ENCODE data around the gene UST. TPM values are rescaled to one million over a fixed set of nuclear protein-coding genes. Genes with fewer than 3 reads are reported as not detected.
"Not testable (repeated sequence)": the region's sequence is repeated elsewhere in the genome, so short reads cannot be mapped to it uniquely, and the experiment has no call there.

The UST gene
- polyA plus RNA-seq, 3 donors = 9.9 to 12.9 (median 10.8) TPM

GRCh38 chr6:148850964-148851363 is 104.1 kb downstream of the UST start:
- no peak for DNase-seq (ENCODE audit: extremely low read depth in 1 of 11, low read depth in 9 of 11, low spot score in 4 of 11)

DNA sequence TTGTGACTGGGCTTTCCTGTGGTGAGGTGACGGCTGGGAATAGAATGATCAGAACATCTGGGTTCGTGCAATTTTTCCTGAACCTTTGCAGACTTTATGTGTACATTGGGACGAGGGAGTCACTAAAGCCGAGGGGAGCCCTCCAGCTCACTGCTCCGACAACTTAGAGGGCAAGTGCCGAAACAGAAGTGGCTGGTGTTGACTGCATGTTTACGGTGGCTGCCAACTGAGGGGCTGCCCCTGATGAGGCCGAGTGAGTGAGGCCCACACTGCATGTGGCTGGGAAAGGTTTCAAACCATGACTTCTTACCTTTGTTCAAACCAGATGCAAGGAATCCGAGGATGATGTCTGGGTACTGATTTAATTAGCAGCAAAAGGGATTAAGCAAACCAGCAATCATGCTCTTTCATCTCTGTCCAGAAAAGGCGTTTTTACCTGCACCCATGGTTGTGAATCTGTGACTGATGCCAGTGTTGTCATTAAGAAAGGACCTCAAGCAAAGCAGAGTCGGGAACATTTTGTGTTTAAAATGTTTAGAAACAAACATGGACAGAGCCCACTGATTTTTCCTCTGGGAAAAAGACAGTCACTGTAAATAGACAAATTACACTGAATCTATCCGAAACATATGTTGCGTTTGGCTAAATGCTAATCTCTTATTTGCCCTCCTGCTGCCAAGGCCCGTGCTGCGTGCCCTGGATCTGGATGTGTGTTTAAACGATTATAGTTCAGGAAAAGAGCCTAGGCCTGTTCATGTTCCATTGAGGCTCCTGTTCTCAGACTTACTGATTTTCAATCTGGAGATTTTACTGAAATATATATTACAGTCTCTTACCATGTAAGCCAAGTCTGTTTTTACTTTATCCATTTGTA is 105.1 kb downstream of the UST start:
- DNase-seq (ENCODE audit: extremely low read depth in 1 of 11, low read depth in 9 of 11, low spot score in 4 of 11) = no peak

GRCh38 chr6:148852688-148853087 is 105.9 kb downstream of the UST start:
- no peak for DNase-seq (ENCODE audit: extremely low read depth in 1 of 11, low read depth in 9 of 11, low spot score in 4 of 11)

DNA sequence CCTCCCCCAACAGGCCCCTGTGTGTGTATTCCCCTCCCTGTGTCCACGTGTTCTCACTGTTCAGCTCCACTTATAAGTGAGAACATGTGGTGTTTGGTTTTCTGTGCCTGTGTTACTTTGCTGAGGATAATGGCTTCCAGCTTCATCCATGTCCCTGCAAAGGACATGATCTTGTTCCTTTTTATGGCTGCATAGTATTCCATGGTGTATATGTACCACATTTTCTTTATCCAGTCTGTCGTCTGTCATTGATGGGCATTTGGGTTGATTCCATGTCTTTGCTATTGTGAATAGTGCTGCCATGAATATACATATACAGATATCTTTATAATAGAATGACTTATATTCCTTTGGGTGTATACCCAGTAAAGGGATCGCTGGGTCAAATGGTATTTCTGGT is 106.3 kb downstream of the UST start:
- DNase-seq (ENCODE audit: extremely low read depth in 1 of 11, low read depth in 9 of 11, low spot score in 4 of 11) = not testable (repeated sequence)

GRCh38 chr6:148854096-148854495 is 107.3 kb downstream of the UST start:
- DNase-seq (ENCODE audit: extremely low read depth in 1 of 11, low read depth in 9 of 11, low spot score in 4 of 11) = peak in 2 of 11 donors; percentile 29

- DNase-seq (ENCODE audit: extremely low read depth in 1 of 11, low read depth in 9 of 11, low spot score in 4 of 11) = no peak
Observed at GRCh38 chr6:148854992-148855391, 108.2 kb downstream of the UST start.

- DNase-seq (ENCODE audit: extremely low read depth in 1 of 11, low read depth in 9 of 11, low spot score in 4 of 11) = no peak
Observed at GRCh38 chr6:148855744-148856143, 108.9 kb downstream of the UST start.

DNA sequence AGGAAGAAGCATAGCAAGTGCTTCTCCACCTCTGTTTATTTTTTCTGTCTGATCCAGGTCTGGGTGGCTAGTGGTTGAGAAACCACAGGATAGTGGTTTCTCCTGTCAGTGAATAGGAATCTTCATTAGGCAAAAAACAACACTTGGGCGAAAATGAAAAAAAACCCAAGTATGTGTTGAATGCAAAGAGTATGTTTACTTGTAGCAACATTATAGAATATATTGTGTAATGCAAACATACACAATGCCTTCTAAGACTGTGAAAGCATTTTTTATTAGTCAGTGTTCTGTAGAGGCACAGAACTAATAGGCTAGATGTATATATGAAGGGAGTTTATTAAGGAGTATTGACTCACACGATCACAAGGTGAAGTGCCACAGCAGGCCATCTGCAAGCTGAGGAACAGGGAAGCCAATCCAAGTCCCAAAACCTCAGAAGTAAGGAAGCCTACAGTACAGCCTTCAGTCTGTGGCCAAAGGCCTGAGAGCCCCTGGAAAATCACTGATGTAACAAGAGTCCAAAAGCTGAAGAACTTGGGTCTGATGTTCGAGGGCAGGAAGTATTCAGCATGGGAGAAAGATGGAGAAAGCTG is 111.1 kb downstream of the UST start:
- no peak for DNase-seq (ENCODE audit: extremely low read depth in 1 of 11, low read depth in 9 of 11, low spot score in 4 of 11)

GRCh38 chr6:148864132-148864531 is 117.3 kb downstream of the UST start:
- not testable (repeated sequence) for DNase-seq (ENCODE audit: extremely low read depth in 1 of 11, low read depth in 9 of 11, low spot score in 4 of 11)

DNA sequence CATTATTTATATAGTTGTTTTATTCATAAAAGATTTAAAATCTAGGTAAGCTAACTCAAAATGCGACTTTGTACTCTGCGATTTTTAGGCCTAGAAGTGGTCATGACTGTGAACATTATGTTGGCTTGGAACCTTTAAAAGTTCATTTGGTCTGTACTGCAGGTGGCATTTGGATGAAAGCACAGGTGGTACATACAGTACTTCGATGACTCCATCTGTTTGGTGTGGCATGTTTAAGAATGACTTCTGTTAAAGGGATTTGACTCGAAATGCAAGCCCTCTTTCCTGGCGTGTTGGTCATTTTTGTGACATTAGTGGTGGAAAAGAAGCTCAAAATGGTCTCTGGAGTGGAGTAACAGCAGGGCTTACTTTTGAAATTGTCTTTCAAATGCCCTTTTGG is 118.1 kb downstream of the UST start:
- DNase-seq (ENCODE audit: extremely low read depth in 1 of 11, low read depth in 9 of 11, low spot score in 4 of 11) = no peak

- DNase-seq (ENCODE audit: extremely low read depth in 1 of 11, low read depth in 9 of 11, low spot score in 4 of 11) = no peak
Observed at GRCh38 chr6:148866657-148867268, 119.9 kb downstream of the UST start.

GRCh38 chr6:148867862-148868261 is 121.0 kb downstream of the UST start:
- DNase-seq (ENCODE audit: extremely low read depth in 1 of 11, low read depth in 9 of 11, low spot score in 4 of 11) = no peak

- no peak for DNase-seq (ENCODE audit: extremely low read depth in 1 of 11, low read depth in 9 of 11, low spot score in 4 of 11)
Observed at GRCh38 chr6:148868314-148868713, 121.5 kb downstream of the UST start.

DNA sequence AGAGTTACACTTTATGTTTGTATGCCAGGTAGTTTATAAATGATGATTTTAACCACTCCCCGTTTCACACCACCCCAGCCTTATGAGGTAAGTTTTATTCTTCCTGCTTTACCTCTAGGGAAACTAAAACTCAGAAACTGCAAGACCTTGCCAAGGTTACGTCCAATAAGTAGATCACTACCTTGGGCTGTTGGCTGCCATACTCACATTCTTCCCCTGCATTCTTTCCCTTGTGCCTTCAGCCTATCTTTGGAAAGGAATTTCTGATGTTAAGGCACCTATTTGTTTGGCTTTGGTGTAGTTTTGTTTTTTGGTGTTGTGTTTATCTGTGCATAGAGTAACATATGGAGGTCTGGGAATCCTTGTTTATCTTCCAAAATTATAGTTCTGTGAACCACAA is 122.1 kb downstream of the UST start:
- no peak for DNase-seq (ENCODE audit: extremely low read depth in 1 of 11, low read depth in 9 of 11, low spot score in 4 of 11)

- no peak for DNase-seq (ENCODE audit: extremely low read depth in 1 of 11, low read depth in 9 of 11, low spot score in 4 of 11)
Observed at GRCh38 chr6:148869585-148869984, 122.8 kb downstream of the UST start.

GRCh38 chr6:148873154-148873553 is 126.3 kb downstream of the UST start:
- DNase-seq (ENCODE audit: extremely low read depth in 1 of 11, low read depth in 9 of 11, low spot score in 4 of 11) = no peak

- DNase-seq (ENCODE audit: extremely low read depth in 1 of 11, low read depth in 9 of 11, low spot score in 4 of 11) = no peak
Observed at GRCh38 chr6:148873868-148874267, 127.0 kb downstream of the UST start.

- DNase-seq (ENCODE audit: extremely low read depth in 1 of 11, low read depth in 9 of 11, low spot score in 4 of 11) = no peak
Observed at GRCh38 chr6:148874698-148875293, 128.0 kb downstream of the UST start.

GRCh38 chr6:148878683-148879082 is 131.9 kb downstream of the UST start:
- no peak for DNase-seq (ENCODE audit: extremely low read depth in 1 of 11, low read depth in 9 of 11, low spot score in 4 of 11)

DNA sequence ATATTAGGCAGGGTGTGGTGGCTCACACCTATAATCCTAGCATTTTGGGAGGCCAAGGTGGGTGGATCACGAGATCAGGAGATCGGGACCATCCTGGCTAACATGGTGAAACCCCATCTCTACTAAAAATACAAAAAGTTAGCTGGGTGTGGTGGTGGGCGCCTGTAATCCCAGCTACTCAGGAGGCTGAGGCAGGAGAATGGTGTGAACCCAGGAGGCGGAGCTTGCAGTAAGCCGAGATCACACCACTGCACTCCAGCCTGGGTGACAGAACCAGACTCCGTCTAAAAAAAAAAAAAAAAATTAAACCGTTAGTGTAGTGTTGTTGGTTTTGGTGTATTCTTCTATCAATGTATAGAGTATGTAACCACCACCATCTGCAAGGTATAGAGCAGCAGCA is 133.9 kb downstream of the UST start:
- DNase-seq (ENCODE audit: extremely low read depth in 1 of 11, low read depth in 9 of 11, low spot score in 4 of 11) = not testable (repeated sequence)
